ENCODE data around the gene GFRA1. TPM values are rescaled to one million over a fixed set of nuclear protein-coding genes. Genes with fewer than 3 reads are reported as not detected.

Gene GFRA1
- total RNA-seq, 1 experiment from 2014 or later = not detected

GRCh38 chr10:116136261-116136660, 136.7 kb downstream of the GFRA1 start:
- Histone ChIP-seq H3K36me3 (ENCODE audit: insufficient read depth, low read length, poor library complexity, severe bottlenecking) (no peaks in the 10 kb centered on the region), H3K27me3 (replicated peaks; ENCODE audit: insufficient read depth, low read depth, low read length, poor library complexity) (peaks cover 82% of the 10 kb centered on the region), H3K4me3 (ENCODE audit: low read depth, low read length, poor library complexity, severe bottlenecking) (no peak overlapping the region), H3K27ac (ENCODE audit: low read depth, low read length, poor library complexity, severe bottlenecking) (no peak overlapping the region), H3K4me1 (ENCODE audit: insufficient read depth, low read length, poor library complexity, severe bottlenecking) (no peaks in the 10 kb centered on the region), H3K9me3 (ENCODE audit: low read depth, low read length, poor library complexity, severe bottlenecking) (no peaks in the 10 kb centered on the region)
- ChIA-PET CTCF (no interaction called here), POLR2A (ENCODE audit: low non-redundant PET) (no interaction called here)
- intact Hi-C loops (cut with micrococcal nuclease; ENCODE audit: unreplicated experiment) = no loop called here
- BruUV-seq (replicated peaks) = no TSS peak
- no peak for DNase-seq (ENCODE audit: low spot score)
- TF ChIP-seq, protein P1, sequence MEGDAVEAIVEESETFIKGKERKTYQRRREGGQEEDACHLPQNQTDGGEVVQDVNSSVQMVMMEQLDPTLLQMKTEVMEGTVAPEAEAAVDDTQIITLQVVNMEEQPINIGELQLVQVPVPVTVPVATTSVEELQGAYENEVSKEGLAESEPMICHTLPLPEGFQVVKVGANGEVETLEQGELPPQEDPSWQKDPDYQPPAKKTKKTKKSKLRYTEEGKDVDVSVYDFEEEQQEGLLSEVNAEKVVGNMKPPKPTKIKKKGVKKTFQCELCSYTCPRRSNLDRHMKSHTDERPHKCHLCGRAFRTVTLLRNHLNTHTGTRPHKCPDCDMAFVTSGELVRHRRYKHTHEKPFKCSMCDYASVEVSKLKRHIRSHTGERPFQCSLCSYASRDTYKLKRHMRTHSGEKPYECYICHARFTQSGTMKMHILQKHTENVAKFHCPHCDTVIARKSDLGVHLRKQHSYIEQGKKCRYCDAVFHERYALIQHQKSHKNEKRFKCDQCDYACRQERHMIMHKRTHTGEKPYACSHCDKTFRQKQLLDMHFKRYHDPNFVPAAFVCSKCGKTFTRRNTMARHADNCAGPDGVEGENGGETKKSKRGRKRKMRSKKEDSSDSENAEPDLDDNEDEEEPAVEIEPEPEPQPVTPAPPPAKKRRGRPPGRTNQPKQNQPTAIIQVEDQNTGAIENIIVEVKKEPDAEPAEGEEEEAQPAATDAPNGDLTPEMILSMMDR (conservative IDR thresholded peaks at IDR 0.05; ENCODE audit: low read depth, low read length) = no peak
- no peak for TF ChIP-seq EZH2 (IDR thresholded peaks at IDR 0.05; ENCODE audit: borderline replicate concordance, low read depth, low read length, poor library complexity, severe bottlenecking)

DNA sequence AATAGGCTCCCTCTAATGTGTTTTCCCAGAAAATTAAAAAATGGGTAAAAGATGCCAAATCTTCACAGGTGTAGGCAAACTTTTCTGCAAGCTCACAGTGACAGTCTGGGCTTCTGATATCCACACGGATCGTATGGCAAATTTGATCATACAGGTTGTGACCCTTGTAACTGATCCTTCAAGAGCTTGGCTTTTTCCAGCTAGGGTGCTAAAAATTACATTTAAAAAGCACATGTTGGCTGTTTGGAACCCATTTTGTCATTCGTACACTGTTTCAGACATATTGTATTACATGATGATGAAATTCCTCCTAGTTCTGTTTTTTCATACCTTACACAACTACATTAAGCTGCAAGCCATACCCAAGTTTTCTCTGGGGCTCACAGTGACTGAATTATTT, 138.7 kb downstream of the GFRA1 start:
- no peak overlapping the region for H3K27ac ChIP-seq (ENCODE audit: low read depth, low read length, poor library complexity, severe bottlenecking)
- no TSS peak for BruUV-seq (replicated peaks)
- DNase-seq (ENCODE audit: low spot score) = no peak
- ChIA-PET CTCF (no interaction called here), POLR2A (ENCODE audit: low non-redundant PET) (no interaction called here)
- H3K27me3 ChIP-seq (replicated peaks; ENCODE audit: insufficient read depth, low read depth, low read length, poor library complexity) = peaks cover 76% of the 10 kb centered on the region
- H3K4me3 ChIP-seq (ENCODE audit: low read depth, low read length, poor library complexity, severe bottlenecking) = no peak overlapping the region
- TF ChIP-seq, protein P1 (conservative IDR thresholded peaks at IDR 0.05; ENCODE audit: low read depth, low read length) = no peak
- no peak for TF ChIP-seq EZH2 (IDR thresholded peaks at IDR 0.05; ENCODE audit: borderline replicate concordance, low read depth, low read length, poor library complexity, severe bottlenecking)
- intact Hi-C loops (cut with micrococcal nuclease; ENCODE audit: unreplicated experiment) = no loop called here
- peaks cover 3% of the 10 kb centered on the region for H3K9me3 ChIP-seq (ENCODE audit: low read depth, low read length, poor library complexity, severe bottlenecking)
- H3K36me3 ChIP-seq (ENCODE audit: insufficient read depth, low read length, poor library complexity, severe bottlenecking) = no peaks in the 10 kb centered on the region
- H3K4me1 ChIP-seq (ENCODE audit: insufficient read depth, low read length, poor library complexity, severe bottlenecking) = no peaks in the 10 kb centered on the region

DNA sequence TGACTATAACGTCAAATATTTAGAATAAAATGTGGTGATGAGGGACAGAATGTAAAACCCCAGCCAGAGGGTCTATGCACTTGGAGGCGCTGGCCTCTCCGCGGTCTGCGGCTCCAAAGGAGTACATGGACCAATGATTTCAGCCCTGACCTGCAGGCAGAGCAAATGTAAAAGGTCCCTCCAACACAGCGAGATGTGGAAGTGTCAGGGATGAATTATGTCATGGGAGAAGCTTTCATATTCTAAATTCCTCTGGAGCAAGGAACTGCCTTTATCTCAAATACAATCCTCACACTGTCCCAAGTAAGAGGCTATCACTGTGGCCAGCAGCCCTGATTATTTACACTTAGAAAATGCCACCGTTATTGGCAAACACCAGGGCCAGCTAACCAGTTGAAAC, 139.4 kb downstream of the GFRA1 start:
- no peaks in the 10 kb centered on the region for H3K4me1 ChIP-seq (ENCODE audit: insufficient read depth, low read length, poor library complexity, severe bottlenecking)
- DNase-seq (ENCODE audit: low spot score) = no peak
- CTCF ChIA-PET = no interaction called here

More for the DNA sequence above, 139.4 kb downstream of the GFRA1 start:
- TF ChIP-seq, protein P1 (conservative IDR thresholded peaks at IDR 0.05; ENCODE audit: low read depth, low read length) = no peak
- no peak for TF ChIP-seq EZH2 (IDR thresholded peaks at IDR 0.05; ENCODE audit: borderline replicate concordance, low read depth, low read length, poor library complexity, severe bottlenecking)
- Histone ChIP-seq H3K9me3 (ENCODE audit: low read depth, low read length, poor library complexity, severe bottlenecking) (peaks cover 5% of the 10 kb centered on the region), H3K36me3 (ENCODE audit: insufficient read depth, low read length, poor library complexity, severe bottlenecking) (no peaks in the 10 kb centered on the region), H3K27ac (ENCODE audit: low read depth, low read length, poor library complexity, severe bottlenecking) (no peak overlapping the region), H3K4me3 (ENCODE audit: low read depth, low read length, poor library complexity, severe bottlenecking) (no peak overlapping the region), H3K27me3 (replicated peaks; ENCODE audit: insufficient read depth, low read depth, low read length, poor library complexity) (peaks cover 76% of the 10 kb centered on the region)
- no TSS peak for BruUV-seq (replicated peaks)
- intact Hi-C loops (cut with micrococcal nuclease; ENCODE audit: unreplicated experiment) = no loop called here
- POLR2A ChIA-PET (ENCODE audit: low non-redundant PET) = no interaction called here

All from A673 (cell line).